Gastroesophageal sphincter (tissue), 4 donors: ENCODE results near the gene TTLL5. TPM values are rescaled to one million over a fixed set of nuclear protein-coding genes. Genes with fewer than 3 reads are reported as not detected.
A peak's percentile ranks its signal among the peaks of the same experiment; 100 is the strongest.

Source experiments
- ATAC-seq: fragments of 150-250 bp; one replicate; pipeline ENCODE4 v1.9.1; 2016; ENCODE audit warnings: mild to moderate bottlenecking, moderate library complexity
- H3K27ac ChIP-seq, 4 donors: fragments of 200-600 bp; sonication (generic) in 3 of 4; 1 replicate in 3 of 4; 2 replicates in 1 of 4; pipeline ENCODE4 v1.5.1; 2016 to 2019
- H3K27me3 ChIP-seq: fragments of 200-600 bp; sonication (generic); one replicate; pipeline ENCODE4 v1.5.1; 2019
- H3K36me3 ChIP-seq, 2 donors: fragments of 200-600 bp; sonication (generic); one replicate each; pipeline ENCODE4 v1.5.1; 2019; ENCODE audit warnings: control low read depth in 1 of 2
- H3K4me1 ChIP-seq, 3 donors: fragments of 200-600 bp; sonication (generic); 1 replicate in 2 of 3; 2 replicates in 1 of 3; pipeline ENCODE4 v1.5.1; 2016 to 2019; ENCODE audit warnings: control low read depth in 2 of 3
- H3K4me3 ChIP-seq, 2 donors: fragments of 200-600 bp; sonication (generic); one replicate each; pipeline ENCODE4 v1.5.1; 2019; ENCODE audit warnings: mild to moderate bottlenecking in 1 of 2, moderate library complexity in 1 of 2
- H3K9me3 ChIP-seq, 3 donors: fragments of 200-600 bp; sonication (generic); one replicate each; pipeline ENCODE4 v1.5.1; 2017 to 2019; ENCODE audit warnings: control low read depth in 2 of 3
- EP300 ChIP-seq: sonication (generic); formaldehyde crosslinking; IDR thresholded peaks from one replicate; pipeline ENCODE4 v1.6.1; 2017; ENCODE audit warnings: antibody characterized with exemption, mild to moderate bottlenecking
- POLR2A ChIP-seq, 2 donors: fragments of 450-650 bp; IDR thresholded peaks; one replicate each; pipeline ENCODE4 v1.6.1; 2017; ENCODE audit warnings: antibody characterized with exemption in 2 of 2, mild to moderate bottlenecking in 2 of 2, moderate library complexity in 1 of 2
- POLR2AphosphoS5 ChIP-seq: sonication (generic); formaldehyde crosslinking; IDR thresholded peaks from one replicate; pipeline ENCODE4 v1.6.1; 2017; ENCODE audit warnings: antibody characterized with exemption
- WGBS, 2 donors: methylation state at CpG; one replicate each; pipeline ENCODE4 v1.1.5; 2018; ENCODE audit warnings: low coverage in 1 of 2; 5-methylcytosine and 5-hydroxymethylcytosine counted together
- total RNA-seq, 4 donors: library from RNA; depleted of rRNA; stranded (reverse); fragments of >200 nt; gene quantifications; one replicate each; pipeline ENCODE4 v1.1.0, GENCODE V29; 2016
- TF ChIP-seq, protein P1 (sequence below), 4 experiments: fragments of 200-600 bp in 2 of 4; fragments of 450-650 bp in 2 of 4; sonication (generic) in 1 of 4; IDR thresholded peaks; one replicate each; pipeline ENCODE4 v1.5.1; 2017 to 2019; ENCODE audit warnings: antibody characterized with exemption in 4 of 4, mild to moderate bottlenecking in 2 of 4, moderate library complexity in 2 of 4

TTLL5 gene
- total RNA-seq, 4 donors from 2014 or later: 18.1 to 30.0 (median 22.1) TPM

DNA sequence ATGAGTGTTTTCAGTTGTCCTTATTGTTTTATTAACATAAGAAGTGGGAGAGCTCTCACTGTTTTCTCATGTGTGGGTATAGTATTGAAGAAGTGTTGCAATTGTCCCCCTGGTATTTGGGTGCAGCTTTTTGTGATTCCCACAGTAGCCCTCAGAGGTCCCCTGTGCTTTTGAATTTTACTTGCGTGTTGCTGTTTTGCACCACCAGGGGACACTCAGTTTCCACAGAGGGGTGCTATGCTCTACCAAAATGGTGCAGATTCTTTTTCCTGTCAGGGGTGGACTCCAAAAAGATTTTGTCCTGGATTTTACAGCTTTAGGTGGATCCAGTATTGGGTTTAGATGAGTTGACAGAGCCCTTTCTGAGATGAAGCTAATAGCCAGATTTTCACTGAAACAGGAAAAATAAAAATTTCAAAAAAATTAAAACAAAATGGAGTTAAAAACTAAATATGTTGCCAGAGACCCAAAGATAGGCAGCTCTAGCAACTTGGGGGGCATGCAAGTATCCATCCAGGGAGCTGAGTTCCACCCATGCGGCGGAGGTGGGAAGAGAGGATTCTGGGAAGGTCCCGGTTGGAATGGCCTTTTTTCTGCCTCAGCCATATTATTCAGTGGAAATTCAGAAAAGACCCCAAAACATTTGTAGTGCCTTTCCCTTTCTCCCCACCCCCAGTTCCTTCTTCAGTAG is 50.2 kb downstream of the TTLL5 start:
- no peaks in the 10 kb centered on the region for H3K27me3 ChIP-seq
- peaks cover 2 to 37% (median 12%) of the 10 kb centered on the region in 3 donors for H3K4me1 ChIP-seq
- no peaks in the 10 kb centered on the region for H3K9me3 ChIP-seq
- TF ChIP-seq, protein P1, sequence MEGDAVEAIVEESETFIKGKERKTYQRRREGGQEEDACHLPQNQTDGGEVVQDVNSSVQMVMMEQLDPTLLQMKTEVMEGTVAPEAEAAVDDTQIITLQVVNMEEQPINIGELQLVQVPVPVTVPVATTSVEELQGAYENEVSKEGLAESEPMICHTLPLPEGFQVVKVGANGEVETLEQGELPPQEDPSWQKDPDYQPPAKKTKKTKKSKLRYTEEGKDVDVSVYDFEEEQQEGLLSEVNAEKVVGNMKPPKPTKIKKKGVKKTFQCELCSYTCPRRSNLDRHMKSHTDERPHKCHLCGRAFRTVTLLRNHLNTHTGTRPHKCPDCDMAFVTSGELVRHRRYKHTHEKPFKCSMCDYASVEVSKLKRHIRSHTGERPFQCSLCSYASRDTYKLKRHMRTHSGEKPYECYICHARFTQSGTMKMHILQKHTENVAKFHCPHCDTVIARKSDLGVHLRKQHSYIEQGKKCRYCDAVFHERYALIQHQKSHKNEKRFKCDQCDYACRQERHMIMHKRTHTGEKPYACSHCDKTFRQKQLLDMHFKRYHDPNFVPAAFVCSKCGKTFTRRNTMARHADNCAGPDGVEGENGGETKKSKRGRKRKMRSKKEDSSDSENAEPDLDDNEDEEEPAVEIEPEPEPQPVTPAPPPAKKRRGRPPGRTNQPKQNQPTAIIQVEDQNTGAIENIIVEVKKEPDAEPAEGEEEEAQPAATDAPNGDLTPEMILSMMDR (IDR thresholded peaks at IDR 0.05): peak; percentile 58 to 84 (median 80)
- no peak for TF ChIP-seq EP300
- TF ChIP-seq POLR2A (IDR thresholded peaks at IDR 0.05): no peak
- TF ChIP-seq POLR2AphosphoS5: no peak
- 46% methylated on average over 4 of the region's 4 CpGs; no CpG with 5 or more reads in 1 of the 2 donors for WGBS, 2 donors
- peak; percentile 44 for ATAC-seq
- H3K36me3 ChIP-seq: peaks cover 0 to 15% of the 10 kb centered on the region in 2 donors
- peak overlapping the region; percentile 19 to 83 (median 78) for H3K27ac ChIP-seq
- H3K4me3 ChIP-seq: no peak overlapping the region

DNA sequence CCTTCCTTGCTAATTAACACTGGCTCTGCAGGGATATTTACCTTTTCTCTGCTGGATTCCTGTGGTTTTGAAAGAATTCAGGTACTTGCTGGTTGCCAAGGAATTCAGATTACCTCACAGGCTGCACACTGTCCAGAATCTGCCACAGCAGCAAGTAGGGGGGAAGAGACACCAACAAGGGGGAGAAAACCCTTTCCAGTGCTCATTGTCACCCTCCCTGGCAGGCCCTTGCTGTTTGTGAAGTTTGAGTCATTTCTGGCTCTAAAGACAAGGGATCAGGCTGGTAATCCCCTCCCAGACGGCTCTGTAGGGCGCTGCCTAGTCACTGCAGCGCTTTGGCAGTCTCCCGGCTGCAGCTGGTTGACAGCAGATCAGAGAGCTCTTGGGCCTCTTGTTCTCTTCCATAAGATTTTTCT is 50.8 kb downstream of the TTLL5 start:
- Histone ChIP-seq H3K4me1 (peaks cover 2 to 42% (median 12%) of the 10 kb centered on the region in 3 donors), H3K4me3 (no peak overlapping the region), H3K36me3 (peaks cover 0 to 15% of the 10 kb centered on the region in 2 donors), H3K27ac (peak overlapping the region; percentile 30 to 83 (median 78)), H3K27me3 (no peaks in the 10 kb centered on the region), H3K9me3 (no peaks in the 10 kb centered on the region)
- 0 to 20% methylated on average over 1 to 2 of the region's 4 CpGs for WGBS, 2 donors
- ATAC-seq: peak; percentile 83
- TF ChIP-seq, protein P1 (IDR thresholded peaks at IDR 0.05): no peak
- peak; percentile 65 for TF ChIP-seq POLR2AphosphoS5

GRCh38 chr14:75714991-75715390 is 53.9 kb downstream of the TTLL5 start:
- H3K36me3 ChIP-seq: peaks cover 0 to 5% of the 10 kb centered on the region in 2 donors
- H3K4me1 ChIP-seq: peaks cover 3 to 54% (median 12%) of the 10 kb centered on the region in 3 donors
- no peak for TF ChIP-seq POLR2A (IDR thresholded peaks at IDR 0.05)
- TF ChIP-seq, protein P1 (IDR thresholded peaks at IDR 0.05): no peak
- no peak for TF ChIP-seq EP300
- TF ChIP-seq POLR2AphosphoS5: no peak
- no peaks in the 10 kb centered on the region for H3K27me3 ChIP-seq
- ATAC-seq: no peak
- 40 to 60% methylated on average over 2 of the region's 2 CpGs for WGBS, 2 donors
- H3K4me3 ChIP-seq: no peak overlapping the region
- peak overlapping the region in 1 of 4 donors; percentile 29 for H3K27ac ChIP-seq
- no peaks in the 10 kb centered on the region for H3K9me3 ChIP-seq

- H3K4me1 ChIP-seq: peaks cover 13 to 65% (median 18%) of the 10 kb centered on the region in 3 donors
- no peaks in the 10 kb centered on the region for H3K9me3 ChIP-seq
- 15 to 22% methylated on average over 1 to 2 of the region's 2 CpGs for WGBS, 2 donors
- H3K27me3 ChIP-seq: no peaks in the 10 kb centered on the region
- ATAC-seq: no peak
- no peak overlapping the region for H3K4me3 ChIP-seq
- H3K27ac ChIP-seq: no peak overlapping the region
- TF ChIP-seq, protein P1 (IDR thresholded peaks at IDR 0.05): no peak
- TF ChIP-seq POLR2A (IDR thresholded peaks at IDR 0.05) (no peak), POLR2AphosphoS5 (no peak), EP300 (no peak)
- H3K36me3 ChIP-seq: peaks cover 0 to 5% of the 10 kb centered on the region in 2 donors
These were observed 55.1 kb downstream of the TTLL5 start for GRCh38 chr14:75715926-75716780.
